ENCODE data around the gene GNPTAB.

DNA sequence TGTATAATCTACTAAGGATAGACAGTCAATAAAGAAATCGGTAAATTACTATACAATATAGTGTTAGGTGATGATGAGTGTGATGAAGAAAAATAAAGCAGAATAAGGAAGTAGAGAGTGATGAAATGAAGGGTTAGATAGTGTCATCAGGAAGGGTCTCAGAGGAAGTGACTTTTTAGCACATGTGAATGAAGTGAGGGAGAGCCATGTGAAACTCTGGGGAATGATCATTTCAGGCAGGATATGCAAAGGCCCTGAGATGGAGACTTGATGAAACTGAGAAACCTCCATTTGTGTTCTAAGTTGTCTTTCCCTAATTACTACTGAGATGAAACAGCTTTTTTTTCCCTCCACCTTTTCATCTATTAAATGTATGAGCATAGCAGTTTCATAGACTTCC lies 19.4 kb upstream of the GNPTAB start:
- TF ChIP-seq CTCF (conservative IDR thresholded peaks at IDR 0.05) (no peak), EZH2 (IDR thresholded peaks at IDR 0.05; ENCODE audit: low read depth) (no peak)

Data from PC-9 (cell line).